ENCODE results near the gene ROR2.
"Not testable (repeated sequence)": the region's sequence is repeated elsewhere in the genome, so short reads cannot be mapped to it uniquely, and the experiment has no call there.

ROR2 gene

GRCh38 chr9:91949946-91950664 lies at the start of gene ROR2:
TSS of gene ROR2 (minus strand) at chr9:91950228.
- no peak for DNase-seq

GRCh38 chr9:91995000-91995655 lies 45.1 kb upstream of the ROR2 start:
- DNase-seq: no peak

- DNase-seq: no peak
Measured at GRCh38 chr9:91994422-91994821, 44.4 kb upstream of the ROR2 start.

- DNase-seq: no peak
Measured at GRCh38 chr9:91992461-91993041, 42.5 kb upstream of the ROR2 start.

GRCh38 chr9:91991721-91992341 lies 41.8 kb upstream of the ROR2 start:
- no peak for DNase-seq

GRCh38 chr9:91986248-91986647 lies 36.2 kb upstream of the ROR2 start:
- DNase-seq: no peak

GRCh38 chr9:91985692-91986091 lies 35.7 kb upstream of the ROR2 start:
- DNase-seq: no peak

- peak in 1 of 2 experiments; percentile 0 for DNase-seq
Measured at GRCh38 chr9:91978740-91979414, 28.8 kb upstream of the ROR2 start.

- DNase-seq: not testable (repeated sequence)
Measured at GRCh38 chr9:91975254-91975653, 25.2 kb upstream of the ROR2 start.

- DNase-seq: no peak
Measured at GRCh38 chr9:91972711-91973110, 22.7 kb upstream of the ROR2 start.

- no peak for DNase-seq
Measured at GRCh38 chr9:91972076-91972626, 22.1 kb upstream of the ROR2 start.

- no peak for DNase-seq
Measured at GRCh38 chr9:91967259-91967658, 17.2 kb upstream of the ROR2 start.

- no peak for DNase-seq
Measured at GRCh38 chr9:91966503-91966902, 16.5 kb upstream of the ROR2 start.

- DNase-seq: no peak
Measured at GRCh38 chr9:91963711-91964240, 13.7 kb upstream of the ROR2 start.

- no peak for DNase-seq
Measured at GRCh38 chr9:91960367-91960766, 10.3 kb upstream of the ROR2 start.

- DNase-seq: no peak
Measured at GRCh38 chr9:91958174-91958573, 8.1 kb upstream of the ROR2 start.

- no peak for DNase-seq
Measured at GRCh38 chr9:91954841-91955471, 4.9 kb upstream of the ROR2 start.

GRCh38 chr9:91953718-91954117 lies 3.7 kb upstream of the ROR2 start:
- DNase-seq: no peak

- no peak for DNase-seq
Measured at GRCh38 chr9:91951944-91952520, 2.0 kb upstream of the ROR2 start.

GRCh38 chr9:91949392-91949945 lies 559 bp downstream of the ROR2 start:
- DNase-seq: no peak
